ENCODE results near the gene LARP1.
A peak's percentile ranks its signal among the peaks of the same experiment; 100 is the strongest.
"Not testable (repeated sequence)": the region's sequence is repeated elsewhere in the genome, so short reads cannot be mapped to it uniquely, and the experiment has no call there.

LARP1 gene

GRCh38 chr5:154756009-154756867 lies 1.1 kb downstream of the LARP1 start:
- DNase-seq (ENCODE audit: insufficient read length) (no peak), FAIRE-seq (no peak)
- TF ChIP-seq POLR2AphosphoS5 (IDR thresholded peaks at IDR 0.05; ENCODE audit: low read depth, low read length) (peak; percentile 72), TAF1 (IDR thresholded peaks at IDR 0.05; ENCODE audit: borderline replicate concordance, low read depth, low read length) (no peak), POLR2A (IDR thresholded peaks at IDR 0.05; ENCODE audit: low read depth, low read length) (peak; percentile 10; the same call in 1 of the 2 replicates)

GRCh38 chr5:154756868-154757813 lies 2.0 kb downstream of the LARP1 start:
- no peak for FAIRE-seq

GRCh38 chr5:154757814-154758406 lies 2.7 kb downstream of the LARP1 start:
- no peak for FAIRE-seq
- TF ChIP-seq TAF1 (IDR thresholded peaks at IDR 0.05; ENCODE audit: borderline replicate concordance, low read depth, low read length) (no peak), POLR2AphosphoS5 (IDR thresholded peaks at IDR 0.05; ENCODE audit: low read depth, low read length) (no peak), POLR2A (IDR thresholded peaks at IDR 0.05; ENCODE audit: low read depth, low read length) (no peak)
- no peak for DNase-seq (ENCODE audit: insufficient read length)

More at GRCh38 chr5:154756868-154757813, 2.0 kb downstream of the LARP1 start:
- no peak for DNase-seq (ENCODE audit: insufficient read length)
- TF ChIP-seq TAF1 (IDR thresholded peaks at IDR 0.05; ENCODE audit: borderline replicate concordance, low read depth, low read length) (no peak), POLR2A (IDR thresholded peaks at IDR 0.05; ENCODE audit: low read depth, low read length) (peak; percentile 57; the same call in 1 of the 2 replicates), POLR2AphosphoS5 (IDR thresholded peaks at IDR 0.05; ENCODE audit: low read depth, low read length) (peak; percentile 59; the same call in 1 of the 2 replicates)

GRCh38 chr5:154758493-154758892 lies 3.3 kb downstream of the LARP1 start:
- DNase-seq (ENCODE audit: insufficient read length) (no peak), FAIRE-seq (no peak)
- TF ChIP-seq POLR2A (IDR thresholded peaks at IDR 0.05; ENCODE audit: low read depth, low read length) (no peak), POLR2AphosphoS5 (IDR thresholded peaks at IDR 0.05; ENCODE audit: low read depth, low read length) (no peak), TAF1 (IDR thresholded peaks at IDR 0.05; ENCODE audit: borderline replicate concordance, low read depth, low read length) (no peak)

GRCh38 chr5:154758977-154759376 lies 3.8 kb downstream of the LARP1 start:
- DNase-seq (ENCODE audit: insufficient read length) (no peak), FAIRE-seq (no peak)
- no peak for TF ChIP-seq POLR2A (IDR thresholded peaks at IDR 0.05; ENCODE audit: low read depth, low read length)

GRCh38 chr5:154759868-154760267 lies 4.7 kb downstream of the LARP1 start:
- peak; percentile 50 for FAIRE-seq
- DNase-seq (ENCODE audit: insufficient read length): not testable (repeated sequence)

- FAIRE-seq (peak; percentile 38), DNase-seq (ENCODE audit: insufficient read length) (no peak)
- TF ChIP-seq TAF1 (IDR thresholded peaks at IDR 0.05; ENCODE audit: borderline replicate concordance, low read depth, low read length) (0 out of 2 replicates have a peak, but pooled peaks have one; percentile 11), POLR2AphosphoS5 (IDR thresholded peaks at IDR 0.05; ENCODE audit: low read depth, low read length) (no peak; the same call in 1 of the 2 replicates)
These were observed 6.0 kb downstream of the LARP1 start for GRCh38 chr5:154761046-154761736.

- FAIRE-seq (no peak), DNase-seq (ENCODE audit: insufficient read length) (no peak)
- TF ChIP-seq POLR2AphosphoS5 (IDR thresholded peaks at IDR 0.05; ENCODE audit: low read depth, low read length): peak; percentile 33; the same call in 1 of the 2 replicates
- no peak for TF ChIP-seq POLR2A (IDR thresholded peaks at IDR 0.05; ENCODE audit: low read depth, low read length)
These were observed 7.1 kb downstream of the LARP1 start for GRCh38 chr5:154762261-154762660.

- FAIRE-seq (no peak), DNase-seq (ENCODE audit: insufficient read length) (no peak)
- TF ChIP-seq TAF1 (IDR thresholded peaks at IDR 0.05; ENCODE audit: borderline replicate concordance, low read depth, low read length): no peak
- TF ChIP-seq POLR2AphosphoS5 (IDR thresholded peaks at IDR 0.05; ENCODE audit: low read depth, low read length): no peak
- TF ChIP-seq POLR2A (IDR thresholded peaks at IDR 0.05; ENCODE audit: low read depth, low read length): no peak
These were observed 7.5 kb downstream of the LARP1 start for GRCh38 chr5:154762700-154763099.

- FAIRE-seq: no peak
These were observed 9.8 kb downstream of the LARP1 start for GRCh38 chr5:154764967-154765366.

GRCh38 chr5:154765396-154765925 lies 10.3 kb downstream of the LARP1 start:
- DNase-seq (ENCODE audit: insufficient read length): no peak
- no peak for FAIRE-seq
- TF ChIP-seq POLR2A (IDR thresholded peaks at IDR 0.05; ENCODE audit: low read depth, low read length) (no peak), TAF1 (IDR thresholded peaks at IDR 0.05; ENCODE audit: borderline replicate concordance, low read depth, low read length) (no peak), POLR2AphosphoS5 (IDR thresholded peaks at IDR 0.05; ENCODE audit: low read depth, low read length) (no peak)

More at GRCh38 chr5:154764967-154765366, 9.8 kb downstream of the LARP1 start:
- TF ChIP-seq TAF1 (IDR thresholded peaks at IDR 0.05; ENCODE audit: borderline replicate concordance, low read depth, low read length): no peak
- no peak; the same call in 1 of the 2 replicates for TF ChIP-seq POLR2AphosphoS5 (IDR thresholded peaks at IDR 0.05; ENCODE audit: low read depth, low read length)
- no peak for TF ChIP-seq POLR2A (IDR thresholded peaks at IDR 0.05; ENCODE audit: low read depth, low read length)
- DNase-seq (ENCODE audit: insufficient read length): no peak
